Left lung (tissue), 14 donors: Measurements from ENCODE around the gene PIMREG. TPM values are rescaled to one million over a fixed set of nuclear protein-coding genes. Genes with fewer than 3 reads are reported as not detected.

ENCODE experiments used
- ATAC-seq: fragments of 200-7000 bp; cut with Tn5 transposase; one replicate; pipeline ENCODE4 v1.9.1; 2020; ENCODE audit warnings: moderate library complexity
- DNase-seq, 4 donors: peaks; one replicate each; pipeline ENCODE4 v3.0.0-alpha.2; 2013 to 2020
- H3K27ac ChIP-seq, 2 donors: fragments of 200-600 bp; sonication (generic) in 1 of 2; one replicate each; pipeline versions ENCODE4 v1.5.0 to v1.8.0; 2020 to 2021
- H3K27me3 ChIP-seq, 2 donors: fragments of 200-600 bp; sonication (generic) in 1 of 2; one replicate each; pipeline versions ENCODE4 v1.5.0 to v1.8.0; 2020 to 2021
- H3K36me3 ChIP-seq, 2 donors: fragments of 200-600 bp; sonication (generic) in 1 of 2; one replicate each; pipeline versions ENCODE4 v1.5.0 to v1.8.0; 2020 to 2021
- H3K4me1 ChIP-seq, 2 donors: fragments of 200-600 bp; one replicate each; pipeline ENCODE4 v1.8.0; 2021
- H3K4me3 ChIP-seq, 2 donors: fragments of 200-600 bp; sonication (generic) in 1 of 2; one replicate each; pipeline versions ENCODE4 v1.5.0 to v1.8.0; 2020 to 2021; ENCODE audit warnings: mild to moderate bottlenecking in 1 of 2
- H3K9me3 ChIP-seq, 2 donors: fragments of 200-600 bp; sonication (generic) in 1 of 2; one replicate each; pipeline versions ENCODE4 v1.5.0 to v1.8.0; 2020 to 2021
- intact Hi-C, 2 donors: fragments of 100-400 bp; cut with DNase I; formaldehyde crosslinking; loops; one replicate each; pipeline versions ENCODE4 v1.11.2 to v1.14.2; 2022
- long read RNA-seq, 12 donors: library from polyadenylated mRNA in 2 of 12; unstranded in 2 of 12; transcript quantifications; one replicate each; pipeline ENCODE4 v2.0.0 and lab custom pipeline, GENCODE V29; 2019 to 2026
- polyA plus RNA-seq, 6 donors: library from polyadenylated mRNA; unstranded; fragments of 120-200 nt; gene quantifications; one replicate each; pipeline ENCODE4 v1.2.1, GENCODE V29; 2013; ENCODE audit not compliant: insufficient read length in 6 of 6
- total RNA-seq, 2 donors: library from RNA; stranded (reverse); fragmentation: NEBNext Ultra II Directional; extraction: Animal tissue kit (Norgen Biotek cat#: 25700); gene quantifications; one replicate each; pipeline ENCODE4 v1.2.1, GENCODE V29; 2021
- TF ChIP-seq, protein P1 (sequence below), 2 donors: fragments of 200-600 bp; sonication (generic) in 1 of 2; IDR thresholded peaks; one replicate each; pipeline versions ENCODE4 v1.5.0 to v1.8.0; 2021; ENCODE audit warnings: antibody characterized with exemption in 2 of 2
- donor health status: DM: no; HTN: yes; CAD: no.
- donor health status: DM: no; HTN: no; CAD: no.

The PIMREG gene
- 1 to 10 TPM; 1.6 to 4.6 TPM for total RNA-seq
- polyA plus RNA-seq = 10 to 100 TPM; 16.5 to 76.8 (median 22.8) TPM
- long read RNA-seq, donor 1, transcript PIMREG-205 (6 exons, 1,948 nt) = major isoform, 6 of 7 reads
- long read RNA-seq, donor 1, partial matches to known transcripts = 0 of 7 reads
- long read RNA-seq, donor 1, other reads (novel, unspliced or antisense) = 0 of 7 reads
- long read RNA-seq, donor 2, transcript PIMREG-205 (6 exons, 1,948 nt) = major isoform, 8 of 8 reads
- long read RNA-seq, donor 2, partial matches to known transcripts = 0 of 8 reads
- long read RNA-seq, donor 2, other reads (novel, unspliced or antisense) = 0 of 8 reads
- long read RNA-seq, donor 3, transcript PIMREG-205 (6 exons, 1,948 nt) = major isoform, 17 of 18 reads
- long read RNA-seq, donor 3, partial matches to known transcripts = 0 of 18 reads
- long read RNA-seq, donor 3, other reads (novel, unspliced or antisense) = 0 of 18 reads
- long read RNA-seq, donor 4, partial matches to known transcripts = 0 of 3 reads
- long read RNA-seq, donor 4, other reads (novel, unspliced or antisense) = 0 of 3 reads
- long read RNA-seq, donor 5, partial matches to known transcripts = 0 of 3 reads
- long read RNA-seq, donor 5, other reads (novel, unspliced or antisense) = 0 of 3 reads
- long read RNA-seq, donor 6, transcript PIMREG-205 (6 exons, 1,948 nt) = major isoform, 5 of 31 reads
- long read RNA-seq, donor 6, partial matches to known transcripts = 22 of 31 reads
- long read RNA-seq, donor 6, other reads (novel, unspliced or antisense) = 0 of 31 reads
- long read RNA-seq, donor 7, transcript PIMREG-205 (6 exons, 1,948 nt) = major isoform, 9 of 9 reads
- long read RNA-seq, donor 7, partial matches to known transcripts = 0 of 9 reads
- long read RNA-seq, donor 7, other reads (novel, unspliced or antisense) = 0 of 9 reads
- long read RNA-seq, donor 8, partial matches to known transcripts = 0 of 5 reads
- long read RNA-seq, donor 8, other reads (novel, unspliced or antisense) = 0 of 5 reads
- long read RNA-seq, donor 9 = 0 reads
- long read RNA-seq, donor 10, partial matches to known transcripts = 0 of 1 reads
- long read RNA-seq, donor 10, other reads (novel, unspliced or antisense) = 1 of 1 reads
- long read RNA-seq, donor 11 = 0 reads
- long read RNA-seq, donor 12, partial matches to known transcripts = 0 of 3 reads
- long read RNA-seq, donor 12, other reads (novel, unspliced or antisense) = 0 of 3 reads

- DNase-seq (peak; percentile 95 to 97 (median 96)), ATAC-seq (peak; percentile 99)
- TF ChIP-seq, protein P1, sequence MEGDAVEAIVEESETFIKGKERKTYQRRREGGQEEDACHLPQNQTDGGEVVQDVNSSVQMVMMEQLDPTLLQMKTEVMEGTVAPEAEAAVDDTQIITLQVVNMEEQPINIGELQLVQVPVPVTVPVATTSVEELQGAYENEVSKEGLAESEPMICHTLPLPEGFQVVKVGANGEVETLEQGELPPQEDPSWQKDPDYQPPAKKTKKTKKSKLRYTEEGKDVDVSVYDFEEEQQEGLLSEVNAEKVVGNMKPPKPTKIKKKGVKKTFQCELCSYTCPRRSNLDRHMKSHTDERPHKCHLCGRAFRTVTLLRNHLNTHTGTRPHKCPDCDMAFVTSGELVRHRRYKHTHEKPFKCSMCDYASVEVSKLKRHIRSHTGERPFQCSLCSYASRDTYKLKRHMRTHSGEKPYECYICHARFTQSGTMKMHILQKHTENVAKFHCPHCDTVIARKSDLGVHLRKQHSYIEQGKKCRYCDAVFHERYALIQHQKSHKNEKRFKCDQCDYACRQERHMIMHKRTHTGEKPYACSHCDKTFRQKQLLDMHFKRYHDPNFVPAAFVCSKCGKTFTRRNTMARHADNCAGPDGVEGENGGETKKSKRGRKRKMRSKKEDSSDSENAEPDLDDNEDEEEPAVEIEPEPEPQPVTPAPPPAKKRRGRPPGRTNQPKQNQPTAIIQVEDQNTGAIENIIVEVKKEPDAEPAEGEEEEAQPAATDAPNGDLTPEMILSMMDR (IDR thresholded peaks at IDR 0.05) = no peak
- Histone ChIP-seq H3K4me1 (peaks cover 10 to 17% of the 10 kb centered on the region in 2 donors), H3K4me3 (peak within 1 kb of the TSS; percentile 61 to 67), H3K27me3 (peaks cover 0 to 14% of the 10 kb centered on the region in 2 donors), H3K36me3 (peaks cover 0 to 6% of the 10 kb centered on the region in 2 donors), H3K9me3 (no peaks in the 10 kb centered on the region), H3K27ac (peak within 1 kb of the TSS; percentile 67 to 79)
- intact Hi-C loops = no loop called here
Observed at GRCh38 chr17:6443692-6444570, at the start of gene PIMREG. Gene PIMREG (plus strand): TSS chr17:6444455. CDS start chr17:6445111, 656 bp downstream.

- H3K36me3 ChIP-seq = no peaks in the 10 kb centered on the region
- H3K9me3 ChIP-seq = peaks cover 0 to 8% of the 10 kb centered on the region in 2 donors
- intact Hi-C loops = no loop called here
- H3K27ac ChIP-seq = no peak overlapping the region
- TF ChIP-seq, protein P1 (IDR thresholded peaks at IDR 0.05) = no peak
- H3K4me1 ChIP-seq = no peaks in the 10 kb centered on the region
- no peak overlapping the region for H3K4me3 ChIP-seq
- DNase-seq (no peak), ATAC-seq (no peak)
- peaks cover 0 to 34% of the 10 kb centered on the region in 2 donors for H3K27me3 ChIP-seq
Observed at GRCh38 chr17:6398955-6399354, 45.3 kb upstream of the PIMREG start.

DNA sequence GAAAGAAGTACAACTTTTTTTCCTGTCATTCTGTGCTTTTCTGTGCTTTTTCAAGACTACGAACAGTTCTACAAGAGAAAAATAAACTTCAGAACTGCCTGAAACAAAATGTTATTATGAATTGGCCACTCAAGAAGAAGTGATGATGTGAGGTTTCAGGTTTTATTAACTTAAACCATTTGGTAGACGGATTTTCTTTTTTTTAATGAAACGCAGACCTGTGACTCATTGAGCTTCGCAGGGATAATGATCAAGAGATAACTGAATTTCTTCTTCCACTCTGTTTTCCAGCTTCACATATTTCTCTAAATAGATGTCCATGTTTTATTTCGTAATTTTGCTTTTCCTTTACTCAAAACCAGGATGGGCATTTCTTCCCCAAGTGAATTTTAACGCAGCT lies 42.0 kb upstream of the PIMREG start:
- Histone ChIP-seq H3K4me1 (no peaks in the 10 kb centered on the region), H3K4me3 (no peak overlapping the region), H3K27ac (no peak overlapping the region), H3K9me3 (peaks cover 0 to 8% of the 10 kb centered on the region in 2 donors), H3K36me3 (no peaks in the 10 kb centered on the region), H3K27me3 (peaks cover 0 to 28% of the 10 kb centered on the region in 2 donors)
- DNase-seq = no peak
- ATAC-seq = no peak
- TF ChIP-seq, protein P1 (IDR thresholded peaks at IDR 0.05) = no peak
- intact Hi-C loops = no loop called here

GRCh38 chr17:6408276-6408675 lies 36.0 kb upstream of the PIMREG start:
- TF ChIP-seq, protein P1 (IDR thresholded peaks at IDR 0.05) = no peak
- Histone ChIP-seq H3K4me1 (no peaks in the 10 kb centered on the region), H3K4me3 (no peak overlapping the region), H3K36me3 (no peaks in the 10 kb centered on the region), H3K27ac (no peak overlapping the region), H3K27me3 (peaks cover 0 to 44% of the 10 kb centered on the region in 2 donors), H3K9me3 (peaks cover 0 to 3% of the 10 kb centered on the region in 2 donors)
- intact Hi-C loops = no loop called here
- no peak for DNase-seq
- ATAC-seq = no peak
